ENCODE measurements around the gene GADD45G.
A peak's percentile ranks its signal among the peaks of the same experiment; 100 is the strongest.

Gene GADD45G

GRCh38 chr9:89610391-89610925 lies 5.6 kb downstream of the GADD45G start:
- no peak for DNase-seq

GRCh38 chr9:89611425-89611824 lies 6.6 kb downstream of the GADD45G start:
- DNase-seq: no peak

- no peak for DNase-seq
Measured at GRCh38 chr9:89612566-89613278, 7.9 kb downstream of the GADD45G start.

- DNase-seq: no peak
Measured at GRCh38 chr9:89613912-89614892, 9.4 kb downstream of the GADD45G start.

- DNase-seq: no peak
Measured at GRCh38 chr9:89615661-89616060, 10.8 kb downstream of the GADD45G start.

GRCh38 chr9:89616411-89616810 lies 11.6 kb downstream of the GADD45G start:
- DNase-seq: no peak

- DNase-seq: no peak
Measured at GRCh38 chr9:89617978-89618377, 13.2 kb downstream of the GADD45G start.

GRCh38 chr9:89619019-89619418 lies 14.2 kb downstream of the GADD45G start:
- no peak for DNase-seq

GRCh38 chr9:89619424-89620138 lies 14.8 kb downstream of the GADD45G start:
- DNase-seq: no peak

GRCh38 chr9:89621031-89621430 lies 16.2 kb downstream of the GADD45G start:
- DNase-seq: no peak

GRCh38 chr9:89621676-89622075 lies 16.9 kb downstream of the GADD45G start:
- DNase-seq: no peak

GRCh38 chr9:89622933-89623861 lies 18.4 kb downstream of the GADD45G start:
- DNase-seq: no peak

GRCh38 chr9:89623925-89624420 lies 19.2 kb downstream of the GADD45G start:
- no peak for DNase-seq

GRCh38 chr9:89625721-89626687 lies 21.2 kb downstream of the GADD45G start:
- no peak for DNase-seq

- no peak for DNase-seq
Measured at GRCh38 chr9:89626741-89627265, 22.0 kb downstream of the GADD45G start.

- no peak for DNase-seq
Measured at GRCh38 chr9:89628601-89629000, 23.8 kb downstream of the GADD45G start.

- peak; percentile 35 for DNase-seq
Measured at GRCh38 chr9:89629081-89629976, 24.5 kb downstream of the GADD45G start.

- DNase-seq: no peak
Measured at GRCh38 chr9:89630508-89630907, 25.7 kb downstream of the GADD45G start.

- no peak for DNase-seq
Measured at GRCh38 chr9:89631384-89631783, 26.6 kb downstream of the GADD45G start.
